Activated CD8-positive, alpha-beta memory T cell treated with anti-CD3 and anti-CD28 coated beads for 36 hours (primary cell): ENCODE data around the gene MTHFD1. TPM values are rescaled to one million over a fixed set of nuclear protein-coding genes. Genes with fewer than 3 reads are reported as not detected.

Experiments
- CTCF ChIA-PET: fragments of 350-600 bp; sonication (Branson Sonifier 250); formaldehyde crosslinking; loops from one replicate; lab custom pipeline; 2021; ENCODE audit warnings: antibody characterized with exemption; lab: Charles Lee
- POLR2A ChIA-PET: fragments of 350-600 bp; sonication (Branson Sonifier 250); formaldehyde crosslinking; loops from one replicate; lab custom pipeline; 2021; ENCODE audit warnings: antibody characterized with exemption; lab: Charles Lee
- total RNA-seq, 2 experiments: library from RNA; stranded (reverse); gene quantifications; one replicate each; pipeline ENCODE4 v1.2.3, GENCODE V29; 2021

The MTHFD1 gene
- total RNA-seq, 2 experiments from 2014 or later: 268 to 272 TPM

GRCh38 chr14:64465831-64466554 lies 77.8 kb downstream of the MTHFD1 start:
- ChIA-PET CTCF (interaction anchor here (1.4 to 1.6 kb wide), 2 partner anchors 17 to 18 kb away, joined by 4 read pairs; no protein-coding TSS in a partner anchor), POLR2A (interaction anchor here (0.9 kb wide), 1 partner anchor 18 kb away, joined by 3 read pairs; no protein-coding TSS in a partner anchor)

GRCh38 chr14:64467101-64467500 lies 78.9 kb downstream of the MTHFD1 start:
- ChIA-PET CTCF (interaction anchor here (1.4 to 1.6 kb wide), 2 partner anchors 18 to 19 kb away, joined by 4 read pairs; no protein-coding TSS in a partner anchor), POLR2A (no interaction called here)

- CTCF ChIA-PET: interaction anchor here (1.4 kb wide), 1 partner anchor 20 kb away, joined by 4 read pairs; no protein-coding TSS in a partner anchor
- POLR2A ChIA-PET: no interaction called here
Observed at GRCh38 chr14:64467566-64467965, 79.4 kb downstream of the MTHFD1 start.

GRCh38 chr14:64468451-64468850 lies 80.3 kb downstream of the MTHFD1 start:
- POLR2A ChIA-PET: no interaction called here
- CTCF ChIA-PET: interaction anchor here (1.5 kb wide), 1 partner anchor 13 kb away, joined by 3 read pairs; no protein-coding TSS in a partner anchor

GRCh38 chr14:64474041-64474440 lies 85.9 kb downstream of the MTHFD1 start:
- ChIA-PET CTCF (no interaction called here), POLR2A (interaction anchor here (0.6 kb wide), 1 partner anchor 299 kb away, joined by 3 read pairs; no protein-coding TSS in a partner anchor)

- ChIA-PET CTCF (interaction anchor here (0.9 to 2.0 kb wide), 2 partner anchors 36 to 45 kb away, joined by 4 to 5 read pairs; no protein-coding TSS in a partner anchor), POLR2A (interaction anchor here (0.6 kb wide), 1 partner anchor 300 kb away, joined by 3 read pairs; no protein-coding TSS in a partner anchor)
Observed at GRCh38 chr14:64474698-64475097, 86.5 kb downstream of the MTHFD1 start.

- ChIA-PET CTCF (interaction anchor here (2.0 kb wide), 1 partner anchor 35 kb away, joined by 5 read pairs; no protein-coding TSS in a partner anchor), POLR2A (interaction anchor here (0.7 kb wide), 1 partner anchor 612 kb away, joined by 4 read pairs; no protein-coding TSS in a partner anchor)
Observed at GRCh38 chr14:64475585-64476273, 87.6 kb downstream of the MTHFD1 start.

GRCh38 chr14:64476438-64476837 lies 88.3 kb downstream of the MTHFD1 start:
- CTCF ChIA-PET: interaction anchor here (2.0 kb wide), 1 partner anchor 34 kb away, joined by 5 read pairs; no protein-coding TSS in a partner anchor
- POLR2A ChIA-PET: no interaction called here

GRCh38 chr14:64478634-64479250 lies 90.6 kb downstream of the MTHFD1 start:
- ChIA-PET CTCF (interaction anchor here (1.0 to 2.4 kb wide), 5 partner anchors 12 to 47 kb away, joined by 3 to 8 read pairs (median 5); no protein-coding TSS in a partner anchor), POLR2A (no interaction called here)

- ChIA-PET POLR2A (no interaction called here), CTCF (interaction anchor here (1.0 to 1.2 kb wide), 2 partner anchors 13 to 15 kb away, joined by 3 to 4 read pairs; partner anchors contain the start of gene ZBTB25)
Observed at GRCh38 chr14:64488590-64489099, 100.5 kb downstream of the MTHFD1 start.

- CTCF ChIA-PET: interaction anchor here (1.8 kb wide), 1 partner anchor 14 kb away, joined by 5 read pairs; no protein-coding TSS in a partner anchor
- POLR2A ChIA-PET: no interaction called here
Observed at GRCh38 chr14:64491637-64492036, 103.5 kb downstream of the MTHFD1 start.

- CTCF ChIA-PET: no interaction called here
- POLR2A ChIA-PET: interaction anchor here (0.5 to 0.7 kb wide), 2 partner anchors 10 to 108 kb away, joined by 5 to 7 read pairs; no protein-coding TSS in a partner anchor
Observed at GRCh38 chr14:64493455-64493854, 105.3 kb downstream of the MTHFD1 start.

GRCh38 chr14:64495252-64495651 lies 107.1 kb downstream of the MTHFD1 start:
- CTCF ChIA-PET: interaction anchor here (0.8 to 2.2 kb wide), 2 partner anchors 9 to 65 kb away, joined by 3 to 7 read pairs; partner anchors contain the start of gene ZBTB1
- POLR2A ChIA-PET: no interaction called here

GRCh38 chr14:64496764-64497163 lies 108.6 kb downstream of the MTHFD1 start:
- POLR2A ChIA-PET: interaction anchor here (1.3 kb wide), 1 partner anchor 33 kb away, joined by 3 read pairs; no protein-coding TSS in a partner anchor

GRCh38 chr14:64500088-64500487 lies 111.9 kb downstream of the MTHFD1 start:
- POLR2A ChIA-PET: no interaction called here
- CTCF ChIA-PET: interaction anchor here (0.6 kb wide), 1 partner anchor 852 kb away, joined by 3 read pairs; no protein-coding TSS in a partner anchor

More at GRCh38 chr14:64496764-64497163, 108.6 kb downstream of the MTHFD1 start:
- CTCF ChIA-PET: interaction anchor here (0.7 to 3.0 kb wide), 3 partner anchors 14 to 67 kb away, joined by 3 to 8 read pairs (median 7); no protein-coding TSS in a partner anchor

GRCh38 chr14:64501411-64502171 lies 113.4 kb downstream of the MTHFD1 start:
- CTCF ChIA-PET: interaction anchor here (0.7 to 3.0 kb wide), 8 partner anchors 9 to 56 kb away, joined by 3 to 8 read pairs (median 3); no protein-coding TSS in a partner anchor
- POLR2A ChIA-PET: interaction anchor here (0.9 kb wide), 1 partner anchor 8 kb away, joined by 5 read pairs; no protein-coding TSS in a partner anchor

- CTCF ChIA-PET: interaction anchor here (1.2 to 3.0 kb wide), 4 partner anchors 8 to 57 kb away, joined by 3 to 8 read pairs (median 4); no protein-coding TSS in a partner anchor
- POLR2A ChIA-PET: interaction anchor here (0.5 to 2.0 kb wide), 4 partner anchors 54 to 283 kb away, joined by 3 to 9 read pairs (median 9); partner anchors contain the start of gene MTHFD1
Observed at GRCh38 chr14:64502456-64502855, 114.3 kb downstream of the MTHFD1 start.
